Nephron (organoid): ENCODE data around the gene SCYGR2.

Experiments
- H3K27ac Mint-ChIP-seq, 3 experiments: 2 replicates each; pipeline ENCODE4 v1.8.0; 2020; ENCODE audit warnings: mixed read lengths in 3 of 3, mild to moderate bottlenecking in 2 of 3, moderate library complexity in 1 of 3
- H3K27me3 Mint-ChIP-seq: 2 replicates; pipeline ENCODE4 v1.8.0; 2021; ENCODE audit warnings: low read depth, mild to moderate bottlenecking, moderate library complexity, mixed read lengths
- H3K36me3 Mint-ChIP-seq: 2 replicates; pipeline ENCODE4 v1.8.0; 2020; ENCODE audit warnings: low read depth, mixed read lengths
- H3K4me1 Mint-ChIP-seq: 2 replicates; pipeline ENCODE4 v1.8.0; 2020; ENCODE audit warnings: mixed read lengths
- H3K4me3 Mint-ChIP-seq, 3 experiments: 2 replicates each; pipeline ENCODE4 v1.8.0; 2020; ENCODE audit warnings: mild to moderate bottlenecking in 3 of 3, mixed read lengths in 3 of 3, moderate library complexity in 2 of 3
- H3K9me3 Mint-ChIP-seq: 2 replicates; pipeline ENCODE4 v1.8.0; 2020; ENCODE audit warnings: mixed read lengths
- TF ChIP-seq, protein P1 (sequence below), 3 experiments: fragments of 200-600 bp; sonication (generic); IDR thresholded peaks; one replicate each; pipeline ENCODE4 v1.5.0; 2021; ENCODE audit warnings: antibody characterized with exemption in 3 of 3; ENCODE audit not compliant: unreplicated experiment in 3 of 3

Gene SCYGR2

DNA sequence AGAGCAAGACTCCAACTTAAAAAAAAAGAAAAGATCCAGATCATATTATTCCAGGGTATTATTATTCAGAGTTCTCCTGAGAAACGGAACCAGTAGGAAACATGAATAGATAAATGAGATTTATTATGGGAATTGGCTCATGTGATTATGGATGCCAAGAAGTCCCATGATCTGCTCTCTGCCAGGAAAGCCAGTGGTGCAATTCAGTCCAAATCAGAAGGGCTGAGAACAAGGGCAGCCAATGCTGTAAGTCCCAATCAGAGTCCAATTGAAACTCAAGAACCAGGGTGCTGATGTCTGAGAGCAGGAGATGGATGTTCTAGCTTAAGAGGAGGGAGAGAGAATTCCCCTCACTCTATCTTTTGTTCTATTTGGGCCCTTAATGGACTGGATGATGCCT lies 7.8 kb downstream of the SCYGR2 start:
- H3K27ac Mint-ChIP-seq, result no peak overlapping the region

DNA sequence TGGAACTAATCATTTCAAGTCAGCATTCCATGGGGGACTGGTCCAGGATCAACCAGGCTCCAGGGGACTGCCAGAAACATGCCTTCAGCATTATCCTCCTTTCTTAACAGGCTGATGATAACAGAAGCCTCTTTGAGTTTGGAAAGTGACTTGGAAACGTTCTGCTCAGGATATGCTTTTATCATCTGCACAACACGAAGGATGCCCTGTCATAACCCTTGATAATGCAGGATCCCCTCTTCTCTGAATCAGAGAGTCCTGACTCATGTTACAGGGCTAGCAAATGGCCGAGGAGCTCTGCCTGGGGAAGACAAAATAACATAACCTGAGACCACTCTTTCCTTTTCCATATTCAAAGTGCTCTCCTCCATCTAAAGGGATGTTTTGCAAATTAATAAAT lies 9.2 kb downstream of the SCYGR2 start:
- Mint-ChIP-seq H3K4me1 (no peaks in the 10 kb centered on the region), H3K4me3 (no peak overlapping the region), H3K27me3 (peaks cover 9% of the 10 kb centered on the region), H3K9me3 (no peaks in the 10 kb centered on the region), H3K36me3 (no peaks in the 10 kb centered on the region), H3K27ac (no peak overlapping the region)
- TF ChIP-seq, protein P1, sequence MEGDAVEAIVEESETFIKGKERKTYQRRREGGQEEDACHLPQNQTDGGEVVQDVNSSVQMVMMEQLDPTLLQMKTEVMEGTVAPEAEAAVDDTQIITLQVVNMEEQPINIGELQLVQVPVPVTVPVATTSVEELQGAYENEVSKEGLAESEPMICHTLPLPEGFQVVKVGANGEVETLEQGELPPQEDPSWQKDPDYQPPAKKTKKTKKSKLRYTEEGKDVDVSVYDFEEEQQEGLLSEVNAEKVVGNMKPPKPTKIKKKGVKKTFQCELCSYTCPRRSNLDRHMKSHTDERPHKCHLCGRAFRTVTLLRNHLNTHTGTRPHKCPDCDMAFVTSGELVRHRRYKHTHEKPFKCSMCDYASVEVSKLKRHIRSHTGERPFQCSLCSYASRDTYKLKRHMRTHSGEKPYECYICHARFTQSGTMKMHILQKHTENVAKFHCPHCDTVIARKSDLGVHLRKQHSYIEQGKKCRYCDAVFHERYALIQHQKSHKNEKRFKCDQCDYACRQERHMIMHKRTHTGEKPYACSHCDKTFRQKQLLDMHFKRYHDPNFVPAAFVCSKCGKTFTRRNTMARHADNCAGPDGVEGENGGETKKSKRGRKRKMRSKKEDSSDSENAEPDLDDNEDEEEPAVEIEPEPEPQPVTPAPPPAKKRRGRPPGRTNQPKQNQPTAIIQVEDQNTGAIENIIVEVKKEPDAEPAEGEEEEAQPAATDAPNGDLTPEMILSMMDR (IDR thresholded peaks at IDR 0.05; ENCODE audit: unreplicated experiment in 3 of 3), result no peak

More for the DNA sequence above, 7.8 kb downstream of the SCYGR2 start:
- H3K27me3 Mint-ChIP-seq, result peaks cover 8% of the 10 kb centered on the region
- no peak overlapping the region for H3K4me3 Mint-ChIP-seq
- no peaks in the 10 kb centered on the region for H3K4me1 Mint-ChIP-seq
- H3K9me3 Mint-ChIP-seq, result no peaks in the 10 kb centered on the region
- TF ChIP-seq, protein P1 (IDR thresholded peaks at IDR 0.05; ENCODE audit: unreplicated experiment in 3 of 3), result no peak
- no peaks in the 10 kb centered on the region for H3K36me3 Mint-ChIP-seq

DNA sequence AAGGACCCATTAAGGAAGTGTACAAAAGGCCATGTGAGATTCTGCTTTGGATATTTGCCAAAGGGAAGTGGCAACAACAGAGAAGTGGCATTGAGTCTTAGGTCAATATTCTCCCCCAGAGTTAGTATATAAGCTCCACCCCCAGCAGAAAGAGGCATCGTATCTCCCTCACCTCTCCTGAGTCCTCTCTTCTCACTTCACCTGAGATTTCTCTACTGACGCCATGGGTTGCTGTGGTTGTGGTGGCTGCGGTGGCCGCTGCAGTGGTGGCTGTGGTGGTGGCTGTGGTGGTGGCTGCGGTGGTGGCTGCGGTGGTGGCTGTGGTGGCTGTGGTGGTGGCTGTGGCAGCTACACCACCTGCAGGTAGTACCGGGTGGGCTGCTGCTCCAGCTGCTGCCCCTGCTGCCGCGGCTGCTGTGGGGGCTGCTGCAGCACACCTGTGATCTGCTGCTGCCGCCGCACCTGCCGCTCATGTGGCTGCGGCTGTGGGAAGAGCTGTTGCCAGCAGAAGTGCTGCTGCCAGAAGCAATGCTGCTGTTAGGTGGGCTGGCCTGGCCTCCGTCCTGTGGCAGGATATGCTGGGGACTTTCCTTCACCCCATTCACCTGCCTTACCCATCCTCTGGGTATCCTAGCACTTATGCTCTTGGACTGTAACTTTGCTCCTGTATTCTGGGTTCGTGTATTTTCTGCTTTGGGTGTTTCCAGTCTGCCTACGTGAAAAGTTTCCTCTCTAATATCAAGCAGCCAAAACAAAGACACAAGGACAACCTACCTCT lies 10.1 kb downstream of the SCYGR2 start:
- H3K9me3 Mint-ChIP-seq, result no peaks in the 10 kb centered on the region
- H3K4me1 Mint-ChIP-seq, result no peaks in the 10 kb centered on the region
- TF ChIP-seq, protein P1 (IDR thresholded peaks at IDR 0.05; ENCODE audit: unreplicated experiment in 3 of 3), result no peak
- no peak overlapping the region for H3K4me3 Mint-ChIP-seq
- peaks cover 9% of the 10 kb centered on the region for H3K27me3 Mint-ChIP-seq
- H3K36me3 Mint-ChIP-seq, result no peaks in the 10 kb centered on the region
- no peak overlapping the region for H3K27ac Mint-ChIP-seq

DNA sequence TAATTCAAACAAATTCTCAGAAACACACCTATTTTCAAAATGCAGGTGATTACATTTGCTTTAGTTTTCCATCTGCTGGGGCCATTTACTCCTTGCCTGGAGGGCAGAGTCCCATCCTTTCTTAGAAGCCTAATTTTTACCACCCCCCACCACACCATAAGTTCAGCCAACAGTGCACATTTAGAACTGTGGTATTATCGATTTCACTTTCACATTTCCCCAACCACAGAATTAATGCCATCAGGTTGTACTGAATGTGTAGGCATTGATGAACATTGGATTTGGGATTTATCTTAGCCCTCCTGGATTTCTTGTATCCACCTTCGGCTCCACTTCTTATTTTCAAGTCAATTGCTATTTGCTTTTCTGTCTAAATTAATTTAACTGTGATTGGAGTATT lies 11.4 kb downstream of the SCYGR2 start:
- Mint-ChIP-seq H3K4me1 (no peaks in the 10 kb centered on the region), H3K36me3 (no peaks in the 10 kb centered on the region), H3K9me3 (no peaks in the 10 kb centered on the region), H3K27ac (no peak overlapping the region), H3K4me3 (no peak overlapping the region), H3K27me3 (peaks cover 8% of the 10 kb centered on the region)
- TF ChIP-seq, protein P1 (IDR thresholded peaks at IDR 0.05; ENCODE audit: unreplicated experiment in 3 of 3), result no peak

DNA sequence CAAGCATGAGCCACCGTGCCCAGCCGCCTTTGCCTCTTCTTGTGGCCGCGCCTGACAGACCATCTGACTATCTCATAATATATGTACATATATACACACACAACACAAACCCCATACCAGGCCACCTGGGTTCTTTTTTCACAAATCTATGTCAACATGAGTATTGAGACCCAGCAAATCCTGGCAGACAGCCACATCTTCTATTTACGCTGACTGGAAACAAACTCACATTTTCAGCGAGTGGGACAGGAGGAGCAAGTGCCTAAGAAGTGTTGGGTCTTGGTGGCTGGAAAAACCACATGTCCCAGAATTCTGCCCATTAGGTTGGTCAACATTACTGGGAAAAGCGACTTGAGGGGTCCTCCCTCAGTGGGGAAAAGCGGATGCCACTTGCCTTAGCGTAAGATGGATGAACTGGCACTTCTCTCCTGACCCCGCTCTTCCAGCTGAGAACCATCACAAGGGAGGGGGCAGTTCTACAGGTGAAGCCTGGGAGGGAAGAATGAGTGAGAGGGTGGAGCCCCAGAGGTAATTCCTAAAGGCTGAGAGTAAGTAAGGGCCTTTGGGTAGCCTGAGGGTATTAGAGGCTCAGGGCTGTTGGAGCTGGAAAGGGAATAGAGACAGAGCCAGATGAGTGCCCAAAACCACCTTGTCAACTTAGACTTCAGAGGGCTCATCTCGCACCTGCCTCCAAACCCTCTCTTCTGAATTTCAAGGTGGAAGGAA lies 14.0 kb downstream of the SCYGR2 start:
- TF ChIP-seq, protein P1 (IDR thresholded peaks at IDR 0.05; ENCODE audit: unreplicated experiment in 3 of 3), result no peak
- H3K36me3 Mint-ChIP-seq, result no peaks in the 10 kb centered on the region
- H3K4me3 Mint-ChIP-seq, result no peak overlapping the region
- H3K27me3 Mint-ChIP-seq, result peaks cover 10% of the 10 kb centered on the region
- H3K27ac Mint-ChIP-seq, result no peak overlapping the region
- H3K9me3 Mint-ChIP-seq, result no peaks in the 10 kb centered on the region
- H3K4me1 Mint-ChIP-seq, result peaks cover under 1% of the 10 kb centered on the region
